Activated naive CD8-positive, alpha-beta T cell treated with anti-CD3 and anti-CD28 coated beads, Interleukin-2, amount 10 ng/mL, durations not matched to agents 7 days and 5 days (primary cell): ENCODE measurements around the gene PARP16. TPM values are rescaled to one million over a fixed set of nuclear protein-coding genes. Genes with fewer than 3 reads are reported as not detected.
"Not testable (repeated sequence)": the region's sequence is repeated elsewhere in the genome, so short reads cannot be mapped to it uniquely, and the experiment has no call there.

ENCODE experiments used
- ATAC-seq: fragments of 150-1000 bp; cut with Tn5 transposase; one replicate; pipeline ENCODE4 v1.10.0; 2021; ENCODE audit warnings: low read depth, moderate library complexity
- POLR2A ChIA-PET: fragments of 350-600 bp; sonication (Branson Sonifier 250); formaldehyde crosslinking; loops from one replicate; lab custom pipeline; 2021; ENCODE audit warnings: antibody characterized with exemption; lab: Charles Lee
- DNase-seq: peaks from one replicate; pipeline ENCODE4 v3.0.0; 2021
- H3K27ac Mint-ChIP-seq: one replicate; pipeline ENCODE4 v1.8.0; 2022; ENCODE audit warnings: mild to moderate bottlenecking, mixed read lengths
- H3K27me3 Mint-ChIP-seq: one replicate; pipeline ENCODE4 v1.8.0; 2022; ENCODE audit warnings: mild to moderate bottlenecking, moderate library complexity, mixed read lengths
- H3K36me3 Mint-ChIP-seq: one replicate; pipeline ENCODE4 v1.8.0; 2021; ENCODE audit warnings: mild to moderate bottlenecking, mixed read lengths
- H3K4me1 Mint-ChIP-seq: one replicate; pipeline ENCODE4 v1.8.0; 2021; ENCODE audit warnings: mixed read lengths
- H3K4me3 Mint-ChIP-seq: one replicate; pipeline ENCODE4 v1.8.0; 2022; ENCODE audit warnings: mild to moderate bottlenecking, moderate library complexity, mixed read lengths
- H3K9me3 Mint-ChIP-seq: one replicate; pipeline ENCODE4 v1.8.0; 2021; ENCODE audit warnings: mixed read lengths
- total RNA-seq, 2 experiments: library from RNA; stranded (reverse); gene quantifications; one replicate each; pipeline ENCODE4 v1.2.3, GENCODE V29; 2021

Gene PARP16
- total RNA-seq, 2 experiments from 2014 or later: 17.7 to 20.4 TPM

DNA sequence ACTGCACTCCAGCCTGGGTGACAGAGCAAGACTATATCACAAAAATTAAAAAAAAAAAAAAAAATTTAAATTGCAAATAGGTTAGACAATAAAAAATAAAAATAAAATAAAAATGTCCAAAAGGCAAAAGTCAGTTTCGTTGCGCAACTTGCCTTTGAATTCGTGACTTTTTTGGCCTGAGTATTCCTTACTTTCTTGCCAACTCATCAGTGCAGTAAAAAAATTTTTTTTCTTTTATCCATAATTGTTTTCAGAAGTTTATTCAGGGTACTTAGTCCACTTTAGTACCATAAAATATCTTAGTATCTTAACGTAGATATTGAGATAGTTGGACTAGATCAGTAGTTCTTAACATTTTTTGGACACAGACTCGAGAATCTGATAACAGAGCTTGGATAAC lies 53.0 kb downstream of the PARP16 start:
- Mint-ChIP-seq H3K27ac (no peak overlapping the region), H3K4me3 (no peak overlapping the region), H3K36me3 (peaks cover 2% of the 10 kb centered on the region), H3K4me1 (peaks cover 5% of the 10 kb centered on the region), H3K27me3 (no peaks in the 10 kb centered on the region), H3K9me3 (peaks cover 6% of the 10 kb centered on the region)
- ATAC-seq: no peak
- no peak for DNase-seq
- POLR2A ChIA-PET: no interaction called here

GRCh38 chr15:65232520-65232919 lies 54.2 kb downstream of the PARP16 start:
- peaks cover 3% of the 10 kb centered on the region for H3K9me3 Mint-ChIP-seq
- peaks cover 3% of the 10 kb centered on the region for H3K4me1 Mint-ChIP-seq
- no peak overlapping the region for H3K4me3 Mint-ChIP-seq
- no peaks in the 10 kb centered on the region for H3K27me3 Mint-ChIP-seq
- POLR2A ChIA-PET: no interaction called here
- ATAC-seq (no peak), DNase-seq (no peak)
- no peaks in the 10 kb centered on the region for H3K36me3 Mint-ChIP-seq
- H3K27ac Mint-ChIP-seq: no peak overlapping the region

GRCh38 chr15:65231306-65231705 lies 55.4 kb downstream of the PARP16 start:
- POLR2A ChIA-PET: no interaction called here
- DNase-seq: no peak
- peaks cover 2% of the 10 kb centered on the region for H3K9me3 Mint-ChIP-seq
- no peaks in the 10 kb centered on the region for H3K27me3 Mint-ChIP-seq
- H3K27ac Mint-ChIP-seq: no peak overlapping the region
- ATAC-seq: no peak
- H3K36me3 Mint-ChIP-seq: no peaks in the 10 kb centered on the region
- no peak overlapping the region for H3K4me3 Mint-ChIP-seq
- H3K4me1 Mint-ChIP-seq: peaks cover 2% of the 10 kb centered on the region

DNA sequence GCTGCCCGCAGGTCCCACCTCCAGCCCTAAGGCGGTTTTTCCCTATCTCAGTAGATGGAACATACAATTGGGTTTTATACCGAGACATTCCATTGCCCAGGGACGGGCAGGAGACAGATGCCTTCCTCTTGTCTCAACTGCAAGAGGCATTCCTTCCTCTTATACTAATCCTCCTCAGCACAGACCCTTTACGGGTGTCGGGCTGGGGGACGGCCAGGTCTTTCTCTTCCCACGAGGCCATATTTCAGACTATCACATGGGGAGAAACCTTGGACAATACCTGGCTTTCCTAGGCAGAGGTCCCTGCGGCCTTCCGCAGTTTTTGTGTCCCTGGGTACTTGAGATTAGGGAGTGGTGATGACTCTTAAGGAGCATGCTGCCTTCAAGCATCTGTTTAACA lies 59.8 kb downstream of the PARP16 start:
- DNase-seq, H3K4me3 Mint-ChIP-seq, H3K27me3 Mint-ChIP-seq, H3K4me1 Mint-ChIP-seq, POLR2A ChIA-PET, ATAC-seq, H3K9me3 Mint-ChIP-seq, H3K36me3 Mint-ChIP-seq, H3K27ac Mint-ChIP-seq: not testable (repeated sequence)

- no peaks in the 10 kb centered on the region for H3K36me3 Mint-ChIP-seq
- POLR2A ChIA-PET: no interaction called here
- ATAC-seq: no peak
- no peak overlapping the region for H3K27ac Mint-ChIP-seq
- peaks cover 3% of the 10 kb centered on the region for H3K27me3 Mint-ChIP-seq
- H3K9me3 Mint-ChIP-seq: no peaks in the 10 kb centered on the region
- no peaks in the 10 kb centered on the region for H3K4me1 Mint-ChIP-seq
- H3K4me3 Mint-ChIP-seq: no peak overlapping the region
- no peak for DNase-seq
Measured at GRCh38 chr15:65226221-65226620, 60.5 kb downstream of the PARP16 start.

DNA sequence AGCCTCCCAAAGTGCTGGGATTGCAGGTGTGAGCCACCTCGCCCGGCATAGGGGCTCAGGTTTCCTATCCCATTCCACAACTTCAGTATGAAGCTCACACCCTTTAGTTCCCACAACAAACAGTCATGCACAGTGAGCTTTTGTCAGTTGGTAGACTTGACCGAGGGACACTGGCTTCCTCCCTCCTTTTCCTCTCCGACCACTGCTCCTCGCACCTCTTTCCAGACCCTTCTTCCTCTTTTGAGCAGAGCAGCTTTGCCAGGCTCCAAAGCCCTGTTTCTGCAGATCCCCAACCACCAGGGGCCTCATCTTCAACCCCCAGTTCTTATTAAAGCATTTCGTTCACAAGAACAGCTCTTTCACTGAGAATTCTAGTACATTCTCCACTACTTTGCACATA lies 62.7 kb downstream of the PARP16 start:
- DNase-seq (no peak), ATAC-seq (no peak)
- Mint-ChIP-seq H3K27ac (no peak overlapping the region), H3K36me3 (no peaks in the 10 kb centered on the region), H3K4me1 (peaks cover 2% of the 10 kb centered on the region), H3K27me3 (peaks cover 8% of the 10 kb centered on the region), H3K9me3 (no peaks in the 10 kb centered on the region), H3K4me3 (no peak overlapping the region)
- POLR2A ChIA-PET: interaction anchor here (0.8 kb wide), 1 partner anchor 62 kb away, joined by 3 read pairs; no protein-coding TSS in a partner anchor

DNA sequence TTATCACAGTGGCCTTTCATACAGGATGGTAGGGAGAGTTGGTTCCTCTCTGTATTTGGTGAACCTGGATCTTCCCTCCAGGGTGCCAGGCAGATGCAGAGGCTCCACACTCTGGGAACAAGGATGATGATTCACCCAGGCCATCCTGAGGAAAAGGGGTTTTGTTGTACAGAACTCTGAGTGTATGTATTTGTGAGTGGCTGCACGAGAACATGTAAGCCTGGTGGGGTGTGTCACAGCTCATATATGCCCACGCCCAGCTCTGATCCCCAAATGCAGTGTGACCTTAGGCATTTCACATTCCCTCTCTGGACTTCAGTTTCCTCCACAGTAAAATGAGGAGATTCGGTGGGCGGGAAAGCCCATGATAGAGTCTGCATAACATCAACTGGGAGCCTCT lies 63.8 kb downstream of the PARP16 start:
- no peak for ATAC-seq
- H3K27me3 Mint-ChIP-seq: peaks cover 8% of the 10 kb centered on the region
- no peak overlapping the region for H3K27ac Mint-ChIP-seq
- H3K36me3 Mint-ChIP-seq: no peaks in the 10 kb centered on the region
- no peak overlapping the region for H3K4me3 Mint-ChIP-seq
- POLR2A ChIA-PET: no interaction called here
- no peaks in the 10 kb centered on the region for H3K9me3 Mint-ChIP-seq
- DNase-seq: no peak
- peaks cover 2% of the 10 kb centered on the region for H3K4me1 Mint-ChIP-seq

DNA sequence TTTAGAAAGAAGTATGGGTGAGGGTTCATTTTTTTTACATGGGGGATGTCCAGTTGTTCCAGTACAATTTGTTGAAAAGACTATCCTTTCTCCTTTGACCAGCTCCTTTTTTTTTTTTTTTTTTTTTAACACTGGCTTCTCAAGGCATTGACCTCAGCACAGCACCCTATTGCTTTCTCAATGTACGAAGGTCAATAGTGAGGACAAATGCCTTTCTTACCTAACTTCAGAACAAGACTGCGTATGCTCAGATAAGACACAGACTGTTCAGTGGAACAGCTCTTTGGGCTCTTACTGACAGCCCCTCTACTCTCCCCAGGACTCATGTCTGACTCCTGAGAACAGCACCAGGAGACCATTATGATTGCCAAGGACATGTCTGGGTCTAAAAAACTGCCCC lies 65.0 kb downstream of the PARP16 start:
- Mint-ChIP-seq H3K27ac (no peak overlapping the region), H3K4me3 (no peak overlapping the region), H3K36me3 (no peaks in the 10 kb centered on the region), H3K27me3 (peaks cover 8% of the 10 kb centered on the region), H3K9me3 (no peaks in the 10 kb centered on the region), H3K4me1 (peaks cover 4% of the 10 kb centered on the region)
- ATAC-seq (no peak), DNase-seq (no peak)
- POLR2A ChIA-PET: interaction anchor here (0.6 kb wide), 1 partner anchor 40 kb away, joined by 3 read pairs; no protein-coding TSS in a partner anchor

DNA sequence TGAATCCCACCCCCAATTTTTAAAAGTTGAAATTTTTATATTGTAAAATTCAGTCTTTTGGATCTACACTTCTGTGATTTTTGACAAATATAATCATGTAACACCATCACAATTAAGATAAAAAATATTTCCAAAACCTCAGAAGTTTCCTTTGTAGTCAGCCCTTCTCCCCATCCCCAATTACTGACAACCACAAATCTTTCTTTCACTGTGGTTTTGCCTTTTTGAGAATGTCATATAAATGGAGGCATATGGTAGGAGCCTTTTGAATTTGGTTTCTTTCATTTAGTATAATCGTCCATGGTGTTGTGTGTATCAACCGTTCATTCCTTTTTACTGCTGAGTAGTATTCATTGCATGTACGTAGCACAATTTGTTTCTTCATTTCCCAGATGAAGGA lies 67.5 kb downstream of the PARP16 start:
- DNase-seq: no peak
- Mint-ChIP-seq H3K4me3 (no peak overlapping the region), H3K27me3 (peaks cover 8% of the 10 kb centered on the region), H3K4me1 (peaks cover 4% of the 10 kb centered on the region), H3K9me3 (no peaks in the 10 kb centered on the region), H3K27ac (no peak overlapping the region), H3K36me3 (no peaks in the 10 kb centered on the region)
- ATAC-seq: no peak
- POLR2A ChIA-PET: no interaction called here

DNA sequence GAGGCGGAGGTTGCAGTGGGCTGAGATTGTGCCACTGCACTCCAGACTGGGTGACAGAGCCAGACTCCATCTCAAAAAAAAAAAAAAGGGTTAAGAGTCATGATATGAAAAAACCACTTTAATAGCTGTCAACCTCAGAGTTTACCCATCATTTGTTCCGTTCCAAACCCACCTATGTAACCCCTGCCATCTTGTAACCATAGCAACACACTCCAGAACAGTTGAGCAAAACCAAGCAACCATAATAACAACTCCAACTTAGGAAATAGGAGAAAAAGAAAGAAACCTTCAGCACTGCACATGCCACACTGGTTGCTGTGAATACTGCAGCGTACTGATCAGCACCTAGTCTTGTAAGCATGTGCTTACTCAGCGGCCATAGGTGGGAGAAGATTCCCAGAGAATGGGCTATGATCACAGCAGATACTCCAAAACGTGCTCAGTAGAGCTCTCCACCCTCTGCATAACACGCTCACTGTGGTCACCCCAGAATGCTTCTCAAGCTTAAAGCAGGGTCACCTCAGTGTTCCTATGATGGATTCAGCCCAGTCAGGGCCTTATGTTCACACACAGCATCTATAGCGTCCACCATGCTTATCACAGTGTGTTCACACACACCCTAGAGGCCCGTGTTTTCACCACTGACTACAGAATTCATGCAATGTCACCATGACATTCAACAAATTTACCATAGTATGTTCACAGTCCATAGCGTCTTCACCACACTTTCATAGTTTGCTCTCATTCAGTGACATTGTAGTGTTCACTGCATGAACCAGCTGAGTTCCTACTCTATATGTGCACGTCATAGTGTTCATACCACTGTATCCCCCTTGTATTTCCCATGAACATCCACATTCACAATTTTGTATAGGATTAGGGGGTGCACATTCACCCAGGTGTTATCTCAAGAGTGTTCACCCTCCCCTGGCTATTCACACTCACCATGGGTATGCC lies 68.9 kb downstream of the PARP16 start:
- DNase-seq: no peak
- Mint-ChIP-seq H3K4me3 (no peak overlapping the region), H3K4me1 (peaks cover 5% of the 10 kb centered on the region), H3K9me3 (no peaks in the 10 kb centered on the region), H3K27ac (no peak overlapping the region), H3K27me3 (peaks cover 8% of the 10 kb centered on the region), H3K36me3 (no peaks in the 10 kb centered on the region)
- no peak for ATAC-seq
- POLR2A ChIA-PET: no interaction called here

- Mint-ChIP-seq H3K27ac (no peak overlapping the region), H3K36me3 (no peaks in the 10 kb centered on the region), H3K4me1 (peaks cover 6% of the 10 kb centered on the region), H3K27me3 (no peaks in the 10 kb centered on the region), H3K4me3 (no peak overlapping the region), H3K9me3 (no peaks in the 10 kb centered on the region)
- ATAC-seq (no peak), DNase-seq (no peak)
- POLR2A ChIA-PET: no interaction called here
Measured at GRCh38 chr15:65215496-65215895, 71.2 kb downstream of the PARP16 start.

- Mint-ChIP-seq H3K36me3 (no peaks in the 10 kb centered on the region), H3K27me3 (no peaks in the 10 kb centered on the region), H3K27ac (no peak overlapping the region), H3K4me1 (peaks cover 4% of the 10 kb centered on the region), H3K4me3 (no peak overlapping the region), H3K9me3 (no peaks in the 10 kb centered on the region)
- no peak for DNase-seq
- POLR2A ChIA-PET: no interaction called here
- no peak for ATAC-seq
Measured at GRCh38 chr15:65214010-65214409, 72.7 kb downstream of the PARP16 start.

- Mint-ChIP-seq H3K4me1 (peaks cover 4% of the 10 kb centered on the region), H3K4me3 (no peak overlapping the region), H3K27me3 (no peaks in the 10 kb centered on the region), H3K27ac (no peak overlapping the region), H3K9me3 (no peaks in the 10 kb centered on the region), H3K36me3 (no peaks in the 10 kb centered on the region)
- no peak for ATAC-seq
- DNase-seq: no peak
- POLR2A ChIA-PET: no interaction called here
Measured at GRCh38 chr15:65213241-65213640, 73.4 kb downstream of the PARP16 start.

DNA sequence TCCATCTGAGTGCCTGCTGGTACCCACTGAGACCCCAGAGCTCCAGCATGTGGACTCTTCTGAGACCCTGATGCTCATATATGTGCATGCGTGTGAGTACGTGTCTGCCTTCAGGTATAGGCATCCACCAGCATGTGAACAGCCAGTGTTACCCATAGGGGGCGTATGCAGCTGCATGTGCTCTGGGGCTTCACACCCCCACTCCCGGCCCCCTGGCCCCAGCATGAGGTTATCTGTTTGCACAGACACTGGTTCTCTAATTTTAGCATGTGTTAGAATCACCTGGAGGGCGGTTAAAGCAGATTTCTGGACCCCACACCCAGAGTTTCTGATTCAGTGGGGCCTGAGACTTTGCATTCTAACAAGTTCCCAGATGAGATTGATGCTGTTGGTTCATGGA lies 74.6 kb downstream of the PARP16 start:
- Mint-ChIP-seq H3K4me1 (peaks cover 3% of the 10 kb centered on the region), H3K9me3 (no peaks in the 10 kb centered on the region), H3K27ac (no peak overlapping the region), H3K4me3 (no peak overlapping the region), H3K36me3 (no peaks in the 10 kb centered on the region), H3K27me3 (no peaks in the 10 kb centered on the region)
- DNase-seq: no peak
- POLR2A ChIA-PET: no interaction called here
- peak; percentile 58 for ATAC-seq
